H1 (cell line): Measurements from ENCODE around the gene PCDHA1. TPM values are rescaled to one million over a fixed set of nuclear protein-coding genes. Genes with fewer than 3 reads are reported as not detected.

ENCODE experiments used
- CTCF ChIA-PET: fragments of 300-600 bp; sonication (Branson Sonifier 250); formaldehyde crosslinking; loops from one replicate; lab custom pipeline; 2021; ENCODE audit not compliant: partially characterized antibody; lab: Charles Lee
- POLR2A ChIA-PET: fragments of 300-600 bp; sonication (Branson Sonifier 250); formaldehyde crosslinking; loops from one replicate; lab custom pipeline; 2021; ENCODE audit warnings: inconsistent platforms; ENCODE audit not compliant: partially characterized antibody; lab: Charles Lee
- DNase-seq, 2 experiments: peaks; one replicate each; pipeline versions ENCODE4 v3.0.0 to v3.0.0-alpha.2; 2010 to 2022; ENCODE audit warnings: low spot score in 2 of 2, low read depth in 1 of 2, mixed read lengths in 1 of 2
- FAIRE-seq: peaks from 2 replicates; lab custom pipeline; 2011; peaks lifted over from hg19 to GRCh38; lab: Jason Lieb, UNC
- H2AFZ ChIP-seq: 2 replicates; pipeline ENCODE4 v1.8.1; 2012; ENCODE audit warnings: low read length, inconsistent platforms
- H2AK5ac ChIP-seq: 2 replicates; pipeline ENCODE4 v1.6.1; 2013; ENCODE audit warnings: low read depth, low read length
- H2BK120ac ChIP-seq: replicated peaks from 2 replicates; pipeline ENCODE3; 2013; ENCODE audit warnings: low read depth, low read length, inconsistent platforms
- H2BK12ac ChIP-seq: 2 replicates; pipeline ENCODE4 v1.6.1; 2013; ENCODE audit warnings: low read depth, low read length
- H2BK15ac ChIP-seq: 2 replicates; pipeline ENCODE4 v1.6.1; 2013; ENCODE audit warnings: low read length
- H2BK20ac ChIP-seq: 2 replicates; pipeline ENCODE4 v1.6.1; 2013; ENCODE audit warnings: low read length
- H2BK5ac ChIP-seq: 2 replicates; pipeline ENCODE4 v1.6.1; 2013; ENCODE audit warnings: low read depth, low read length
- H3K14ac ChIP-seq: 2 replicates; pipeline ENCODE4 v1.6.1; 2013; ENCODE audit warnings: inconsistent platforms; ENCODE audit not compliant: insufficient read length
- H3K18ac ChIP-seq: 2 replicates; pipeline ENCODE4 v1.6.1; 2013; ENCODE audit warnings: low read length; ENCODE audit errors: extremely low read depth
- H3K23ac ChIP-seq: 2 replicates; pipeline ENCODE4 v1.6.1; 2013; ENCODE audit warnings: inconsistent platforms; ENCODE audit not compliant: insufficient read length
- H3K23me2 ChIP-seq: 2 replicates; pipeline ENCODE4 v1.6.1; 2013; ENCODE audit warnings: low read depth, low read length
- H3K27ac ChIP-seq: 2 replicates; pipeline ENCODE4 v1.6.1; 2011; ENCODE audit warnings: low read depth, low read length, inconsistent platforms
- H3K27me3 ChIP-seq, 4 experiments: replicated peaks in 1 of 4; 1 replicate in 1 of 4; 2 replicates in 3 of 4; pipeline versions ENCODE4 v1.6.1 to v1.8.1; 2011 to 2013; ENCODE audit warnings: low read length in 3 of 4, mild to moderate bottlenecking in 3 of 4, inconsistent platforms in 2 of 4, mixed read lengths in 2 of 4, moderate library complexity in 1 of 4; ENCODE audit not compliant: control insufficient read depth in 3 of 4, insufficient read depth in 3 of 4; ENCODE audit errors: extremely low read depth in 1 of 4
- H3K36me3 ChIP-seq, 4 experiments: 2 replicates each; pipeline versions ENCODE4 v1.6.1 to v1.8.1; 2011 to 2013; ENCODE audit warnings: mild to moderate bottlenecking in 4 of 4, low read length in 3 of 4, moderate library complexity in 2 of 4, control low read depth in 1 of 4, inconsistent platforms in 1 of 4; ENCODE audit not compliant: insufficient read depth in 4 of 4, control insufficient read depth in 2 of 4
- H3K4ac ChIP-seq: replicated peaks from 2 replicates; pipeline ENCODE3; 2013; ENCODE audit warnings: low read length, low read depth, mixed read lengths, inconsistent platforms; ENCODE audit not compliant: insufficient read length
- H3K4me1 ChIP-seq, 4 experiments: replicated peaks in 1 of 4; 1 replicate in 1 of 4; 2 replicates in 3 of 4; pipeline versions ENCODE4 v1.6.1 to v1.8.1; 2011 to 2013; ENCODE audit warnings: low read length in 3 of 4, inconsistent platforms in 2 of 4, mixed read lengths in 1 of 4; ENCODE audit not compliant: insufficient read depth in 4 of 4, control insufficient read depth in 3 of 4
- H3K4me2 ChIP-seq, 2 experiments: 2 replicates each; pipeline versions ENCODE4 v1.6.1 to v1.8.1; 2011 to 2013; ENCODE audit warnings: low read depth in 2 of 2, low read length in 2 of 2, control low read depth in 1 of 2, inconsistent platforms in 1 of 2, mild to moderate bottlenecking in 1 of 2; ENCODE audit not compliant: insufficient read depth in 1 of 2
- H3K4me3 ChIP-seq, 4 experiments: fragments of 200-600, 300-600 bp in 1 of 4; sonication (generic), shearing (Covaris generic), sonication (Bioruptor Twin) in 1 of 4; 2 replicates each; pipeline versions ENCODE4 v1.5.1 to v1.8.1; 2011 to 2016; ENCODE audit warnings: low read length in 4 of 4, low read depth in 3 of 4, control low read depth in 2 of 4, inconsistent platforms in 2 of 4, mild to moderate bottlenecking in 2 of 4, mixed read lengths in 1 of 4, moderate library complexity in 1 of 4; ENCODE audit not compliant: insufficient read depth in 2 of 4; ENCODE audit errors: extremely low read depth in 1 of 4
- H3K56ac ChIP-seq: replicated peaks from 2 replicates; pipeline ENCODE3; 2013; ENCODE audit warnings: low read depth, mild to moderate bottlenecking, mixed read lengths, low read length, inconsistent platforms; ENCODE audit not compliant: insufficient read length
- H3K79me1 ChIP-seq: 2 replicates; pipeline ENCODE4 v1.6.1; 2013; ENCODE audit warnings: low read depth, low read length, control low read depth
- H3K79me2 ChIP-seq, 2 experiments: 2 replicates each; pipeline versions ENCODE4 v1.6.1 to v1.8.1; 2012 to 2013; ENCODE audit warnings: low read length in 2 of 2, mild to moderate bottlenecking in 2 of 2, inconsistent platforms in 1 of 2; ENCODE audit not compliant: insufficient read depth in 2 of 2, control insufficient read depth in 1 of 2
- H3K9ac ChIP-seq, 4 experiments: replicated peaks in 1 of 4; 1 replicate in 1 of 4; 2 replicates in 3 of 4; pipeline versions ENCODE4 v1.6.1 to v1.8.1; 2011 to 2013; ENCODE audit warnings: low read depth in 3 of 4, low read length in 3 of 4, control low read depth in 2 of 4, mild to moderate bottlenecking in 2 of 4, moderate library complexity in 2 of 4, inconsistent platforms in 1 of 4; ENCODE audit errors: extremely low read depth in 1 of 4
- H3K9me3 ChIP-seq, 2 experiments: 2 replicates each; pipeline versions ENCODE4 v1.6.1 to v1.8.1; 2012 to 2013; ENCODE audit warnings: mild to moderate bottlenecking in 2 of 2, moderate library complexity in 2 of 2, control low read depth in 1 of 2, inconsistent platforms in 1 of 2, low read depth in 1 of 2, low read length in 1 of 2, mixed read lengths in 1 of 2; ENCODE audit not compliant: insufficient read depth in 2 of 2
- H4K20me1 ChIP-seq, 2 experiments: replicated peaks in 1 of 2; 2 replicates each; pipeline versions ENCODE3 to v1.8.1; 2011 to 2013; ENCODE audit warnings: inconsistent platforms in 2 of 2, low read length in 2 of 2, mild to moderate bottlenecking in 1 of 2; ENCODE audit not compliant: insufficient read depth in 2 of 2, control insufficient read depth in 1 of 2
- H4K5ac ChIP-seq: 2 replicates; pipeline ENCODE4 v1.6.1; 2013; ENCODE audit warnings: low read length, low read depth, mixed read lengths, inconsistent platforms; ENCODE audit not compliant: insufficient read length
- H4K8ac ChIP-seq: 2 replicates; pipeline ENCODE4 v1.8.0; 2013; ENCODE audit warnings: mild to moderate bottlenecking, moderate library complexity, low read length, inconsistent platforms; ENCODE audit not compliant: insufficient read depth; ENCODE audit errors: extremely low read depth
- H4K91ac ChIP-seq: replicated peaks from 2 replicates; pipeline ENCODE3; 2013; ENCODE audit warnings: low read length, mixed read lengths, inconsistent platforms; ENCODE audit not compliant: insufficient read length
- CTCF ChIP-seq, 3 experiments: IDR thresholded peaks; 1 replicate in 2 of 3; 2 replicates in 1 of 3; pipeline versions ENCODE4 v1.5.1 to v1.6.1; 2011; ENCODE audit warnings: low read length in 3 of 3, mild to moderate bottlenecking in 3 of 3, inconsistent platforms in 2 of 3, low read depth in 1 of 3, moderate library complexity in 1 of 3; ENCODE audit not compliant: insufficient read depth in 1 of 3; ENCODE audit errors: control extremely low read depth in 1 of 3
- EGR1 ChIP-seq: IDR thresholded peaks from 2 replicates; pipeline ENCODE4 v1.6.1; 2011; ENCODE audit warnings: low read depth, low read length, borderline replicate concordance
- WGBS, 2 experiments: shearing (Covaris generic) in 1 of 2; methylation state at CpG; one replicate each; pipeline versions ENCODE4 v1.1.6 to v1.1.7; 2013 to 2015; ENCODE audit warnings: low lambda C conversion rate in 2 of 2, mixed read lengths in 2 of 2, inconsistent platforms in 1 of 2, low coverage in 1 of 2, missing lambda C conversion rate in 1 of 2; ENCODE audit not compliant: insufficient replicate concordance in 2 of 2, insufficient coverage in 1 of 2, insufficient read length in 1 of 2; ENCODE audit errors: extremely low coverage in 1 of 2, missing lambda C conversion rate in 1 of 2; 5-methylcytosine and 5-hydroxymethylcytosine counted together
- polyA plus RNA-seq, 7 experiments: library from polyadenylated mRNA; depleted of rRNA in 3 of 7; stranded (reverse) in 5 of 7; unstranded in 2 of 7; fragments of >200 nt in 5 of 7; fragments of 200-250 nt in 2 of 7; gene quantifications; 1 replicate in 5 of 7; 2 replicates in 1 of 7; 4 replicates in 1 of 7; pipeline versions ENCODE4 v1.2.1 to v1.2.3, GENCODE V29; 2011 to 2013; ENCODE audit warnings: missing spikeins in 2 of 7, mixed read lengths in 2 of 7
- total RNA-seq: library from RNA; stranded (reverse); fragmentation: NEBNext Ultra II Directional; extraction: Animal tissue kit (Norgen Biotek cat#: 25700); gene quantifications from 2 replicates; pipeline ENCODE4 v1.2.1, GENCODE V29; 2021

Gene PCDHA1
- total and polyA plus RNA-seq, 2 of the 8 experiments (the other 6 are each of a cell fraction or from before 2014, with no cell fraction given) = 0.23 to 0.50 TPM

GRCh38 chr5:140800816-140801493 lies 15.0 kb downstream of the PCDHA1 start, which contains the start of gene PCDHA3:
TSS of gene PCDHA3 (plus strand) at chr5:140801057.
- Histone ChIP-seq H3K4me2 (no peak within 1 kb of the TSS; a peak in 1 of 4 replicates), H3K27me3 (no peaks in the 10 kb centered on the region), H4K8ac (no peak within 1 kb of the TSS), H3K56ac (no peak within 1 kb of the TSS), H3K9me3 (peaks cover 0 to 33% of the 10 kb centered on the region in 2 experiments; a peak in 2 of 4 replicates), H2AK5ac (no peak within 1 kb of the TSS), H3K23me2 (no peaks in the 10 kb centered on the region), H3K79me1 (no peaks in the 10 kb centered on the region), H3K79me2 (no peaks in the 10 kb centered on the region), H3K36me3 (peaks cover 0 to 27% (median 0%) of the 10 kb centered on the region in 4 experiments; a peak in 3 of 8 replicates), H3K23ac (no peak within 1 kb of the TSS), H3K18ac (no peak within 1 kb of the TSS), H3K27ac (no peak within 1 kb of the TSS), H2BK120ac (no peak within 1 kb of the TSS), H3K9ac (no peak within 1 kb of the TSS; a peak in 1 of 7 replicates), H2BK20ac (no peak within 1 kb of the TSS), H4K20me1 (no peaks in the 10 kb centered on the region), H2BK15ac (no peak within 1 kb of the TSS), H2BK5ac (no peak within 1 kb of the TSS), H2AFZ (no peak within 1 kb of the TSS), H4K5ac (no peak within 1 kb of the TSS), H3K4me3 (peak within 1 kb of the TSS in 1 of 4 experiments; percentile 28; a peak in 1 of 8 replicates), H3K4me1 (no peaks in the 10 kb centered on the region), H2BK12ac (no peak within 1 kb of the TSS), H3K4ac (no peak within 1 kb of the TSS), H3K14ac (no peak within 1 kb of the TSS), H4K91ac (no peak within 1 kb of the TSS)
- peak; percentile 13 for FAIRE-seq
- POLR2A ChIA-PET = no interaction called here
- CTCF ChIA-PET = interaction anchor here (0.6 to 1.6 kb wide), 6 partner anchors 9 to 243 kb away, joined by 3 to 4 read pairs (median 3); partner anchors contain the start of genes PCDHA11 and PCDHA6
- no peak for DNase-seq
- WGBS, 2 experiments = 90% methylated on average over 29 of the region's 29 CpGs; no CpG with 5 or more reads in 1 of the 2 experiments
- TF ChIP-seq EGR1 = no peak
- TF ChIP-seq CTCF (IDR thresholded peaks at IDR 0.05; ENCODE audit: control extremely low read depth in 1 of 3, insufficient read depth in 1 of 3, low read depth in 1 of 3, low read length in 3 of 3) = peak in 2 of 3 experiments; percentile 4 to 20; a peak in 2 of 4 replicates
